Activated CD8-positive, alpha-beta memory T cell treated with anti-CD3 and anti-CD28 coated beads for 1 hour (primary cell): ENCODE measurements around the gene CMSS1.

ENCODE experiments used
- DNase-seq, 2 donors: peaks; one replicate each; pipeline ENCODE4 v3.0.0-alpha.2; 2020; ENCODE audit warnings: low read depth in 1 of 2; ENCODE audit errors: extremely low read depth in 1 of 2

CMSS1 gene

GRCh38 chr3:99978221-99978620, 160.6 kb downstream of the CMSS1 start:
- no peak for DNase-seq

- DNase-seq: no peak
These were observed 162.9 kb downstream of the CMSS1 start for GRCh38 chr3:99980606-99981005.

- no peak for DNase-seq
These were observed 163.5 kb downstream of the CMSS1 start for GRCh38 chr3:99981138-99981537.

GRCh38 chr3:99982650-99983049, 165.0 kb downstream of the CMSS1 start:
- no peak for DNase-seq

- no peak for DNase-seq
These were observed 166.5 kb downstream of the CMSS1 start for GRCh38 chr3:99984139-99984538.

- DNase-seq: no peak
These were observed 167.0 kb downstream of the CMSS1 start for GRCh38 chr3:99984668-99985067.

- no peak for DNase-seq
These were observed 172.5 kb downstream of the CMSS1 start for GRCh38 chr3:99990179-99990578.

GRCh38 chr3:99997293-99997692, 179.6 kb downstream of the CMSS1 start:
- no peak for DNase-seq

GRCh38 chr3:99999536-99999935, 181.9 kb downstream of the CMSS1 start:
- DNase-seq: no peak

- no peak for DNase-seq
These were observed 183.4 kb downstream of the CMSS1 start for GRCh38 chr3:100001083-100001482.

GRCh38 chr3:100001526-100002270, 184.0 kb downstream of the CMSS1 start:
- no peak for DNase-seq

- no peak for DNase-seq
These were observed 185.1 kb downstream of the CMSS1 start for GRCh38 chr3:100002599-100003350.

- DNase-seq: no peak
These were observed 186.2 kb downstream of the CMSS1 start for GRCh38 chr3:100003609-100004503.

GRCh38 chr3:100004931-100005330, 187.3 kb downstream of the CMSS1 start:
- no peak for DNase-seq

GRCh38 chr3:100005665-100006393, 188.2 kb downstream of the CMSS1 start:
- DNase-seq: no peak

- DNase-seq: no peak
These were observed 189.1 kb downstream of the CMSS1 start for GRCh38 chr3:100006570-100007271.

GRCh38 chr3:100007313-100007712, 189.7 kb downstream of the CMSS1 start:
- no peak for DNase-seq

GRCh38 chr3:100008081-100008698, 190.5 kb downstream of the CMSS1 start:
- DNase-seq: no peak

GRCh38 chr3:100009276-100010086, 191.8 kb downstream of the CMSS1 start:
- DNase-seq: no peak
